Prostate gland (tissue), 2 donors: ENCODE results near the gene RCOR1. TPM values are rescaled to one million over a fixed set of nuclear protein-coding genes. Genes with fewer than 3 reads are reported as not detected.

Experiments
- DNase-seq: peaks from one replicate; pipeline ENCODE4 v3.0.0-alpha.2; 2019; ENCODE audit warnings: low spot score
- H3K27ac ChIP-seq, 2 donors: fragments of 200-600 bp; sonication (generic); 2 replicates each; pipeline ENCODE4 v1.5.1; 2017 to 2019
- H3K27me3 ChIP-seq: fragments of 200-600 bp; sonication (generic); replicated peaks from 2 replicates; pipeline ENCODE4 v1.5.1; 2019; ENCODE audit not compliant: insufficient read depth
- H3K36me3 ChIP-seq, 2 donors: fragments of 200-600 bp; sonication (generic); 1 replicate in 1 of 2; 2 replicates in 1 of 2; pipeline versions ENCODE4 v1.5.1 to v1.8.1; 2017 to 2019
- H3K4me1 ChIP-seq: fragments of 200-600 bp; sonication (generic); replicated peaks from 2 replicates; pipeline ENCODE4 v1.5.1; 2019
- H3K4me3 ChIP-seq, 2 donors: fragments of 200-600 bp; sonication (generic); 2 replicates each; pipeline ENCODE4 v1.5.1; 2017 to 2019
- H3K9me3 ChIP-seq: fragments of 200-600 bp; sonication (generic); 2 replicates; pipeline ENCODE4 v1.5.1; 2017
- CTCF ChIP-seq, 4 experiments: fragments of 200-600 bp in 2 of 4; fragments of 450-650 bp in 2 of 4; sonication (generic) in 2 of 4; IDR thresholded peaks; 1 replicate in 3 of 4; 2 replicates in 1 of 4; pipeline ENCODE4 v1.5.1; 2016 to 2019; ENCODE audit warnings: antibody characterized with exemption in 4 of 4, mild to moderate bottlenecking in 2 of 4, moderate library complexity in 2 of 4
- POLR2A ChIP-seq: fragments of 450-650 bp; IDR thresholded peaks from one replicate; pipeline ENCODE4 v1.6.1; 2016; ENCODE audit warnings: antibody characterized with exemption, mild to moderate bottlenecking
- POLR2AphosphoS5 ChIP-seq: sonication (generic); formaldehyde crosslinking; IDR thresholded peaks from one replicate; pipeline ENCODE4 v1.6.1; 2017; ENCODE audit warnings: antibody characterized with exemption
- WGBS: methylation state at CpG from one replicate; pipeline ENCODE4 v1.1.5; 2018; 5-methylcytosine and 5-hydroxymethylcytosine counted together
- intact Hi-C: fragments of 100-400 bp; cut with DNase I; formaldehyde crosslinking; loops from one replicate; pipeline ENCODE4 v1.14.2; 2022
- total RNA-seq, 2 donors: library from RNA; depleted of rRNA; stranded (reverse); fragments of >200 nt; gene quantifications; one replicate each; pipeline ENCODE4 v1.1.0, GENCODE V29; 2016

Gene RCOR1
- total RNA-seq, 2 donors from 2014 or later = 14.4 to 26.6 TPM

- no peak for DNase-seq
- Histone ChIP-seq H3K4me3 (no peak overlapping the region), H3K9me3 (no peaks in the 10 kb centered on the region), H3K36me3 (no peaks in the 10 kb centered on the region), H3K27ac (peak overlapping the region in 1 of 2 donors; percentile 20), H3K4me1 (peaks cover 3% of the 10 kb centered on the region), H3K27me3 (no peaks in the 10 kb centered on the region)
- intact Hi-C loops = no loop called here
- WGBS = 57% methylated on average over 2 of the region's 2 CpGs
- TF ChIP-seq CTCF (IDR thresholded peaks at IDR 0.05) = no peak
- TF ChIP-seq POLR2A = no peak
- no peak for TF ChIP-seq POLR2AphosphoS5
These were observed 75.3 kb downstream of the RCOR1 start for GRCh38 chr14:102667703-102668102.

- Histone ChIP-seq H3K4me1 (peaks cover 3% of the 10 kb centered on the region), H3K27me3 (no peaks in the 10 kb centered on the region), H3K27ac (peak overlapping the region in 1 of 2 donors; percentile 20), H3K4me3 (no peak overlapping the region), H3K9me3 (no peaks in the 10 kb centered on the region), H3K36me3 (no peaks in the 10 kb centered on the region)
- 61% methylated on average over 9 of the region's 9 CpGs for WGBS
- TF ChIP-seq CTCF (IDR thresholded peaks at IDR 0.05) = no peak
- TF ChIP-seq POLR2AphosphoS5 = peak; percentile 67
- DNase-seq = peak; percentile 13
- intact Hi-C loops = no loop called here
These were observed 75.9 kb downstream of the RCOR1 start for GRCh38 chr14:102668291-102668873.

GRCh38 chr14:102671410-102671809 lies 79.0 kb downstream of the RCOR1 start:
- Histone ChIP-seq H3K4me1 (peaks cover 3% of the 10 kb centered on the region), H3K36me3 (no peaks in the 10 kb centered on the region), H3K27ac (no peak overlapping the region), H3K9me3 (no peaks in the 10 kb centered on the region), H3K4me3 (no peak overlapping the region), H3K27me3 (no peaks in the 10 kb centered on the region)
- TF ChIP-seq POLR2A (no peak), POLR2AphosphoS5 (no peak), CTCF (IDR thresholded peaks at IDR 0.05) (no peak)
- intact Hi-C loops = no loop called here
- DNase-seq = no peak
- WGBS = 93% methylated on average over 3 of the region's 3 CpGs

- DNase-seq = no peak
- Histone ChIP-seq H3K27me3 (no peaks in the 10 kb centered on the region), H3K27ac (no peak overlapping the region), H3K4me1 (peaks cover 3% of the 10 kb centered on the region), H3K36me3 (no peaks in the 10 kb centered on the region), H3K9me3 (no peaks in the 10 kb centered on the region), H3K4me3 (no peak overlapping the region)
- intact Hi-C loops = no loop called here
- TF ChIP-seq POLR2AphosphoS5 = no peak
- 97% methylated on average over 5 of the region's 5 CpGs for WGBS
These were observed 80.0 kb downstream of the RCOR1 start for GRCh38 chr14:102672410-102672960.

GRCh38 chr14:102675396-102675795 lies 82.9 kb downstream of the RCOR1 start:
- Histone ChIP-seq H3K27ac (no peak overlapping the region), H3K4me3 (no peak overlapping the region), H3K4me1 (no peaks in the 10 kb centered on the region), H3K9me3 (no peaks in the 10 kb centered on the region), H3K36me3 (no peaks in the 10 kb centered on the region), H3K27me3 (no peaks in the 10 kb centered on the region)
- DNase-seq = no peak
- intact Hi-C loops = no loop called here
- TF ChIP-seq POLR2AphosphoS5 (no peak), CTCF (IDR thresholded peaks at IDR 0.05) (no peak), POLR2A (no peak)
- WGBS = 96% methylated on average over 3 of the region's 3 CpGs
